ENCODE data around the gene ELF1.

DNA sequence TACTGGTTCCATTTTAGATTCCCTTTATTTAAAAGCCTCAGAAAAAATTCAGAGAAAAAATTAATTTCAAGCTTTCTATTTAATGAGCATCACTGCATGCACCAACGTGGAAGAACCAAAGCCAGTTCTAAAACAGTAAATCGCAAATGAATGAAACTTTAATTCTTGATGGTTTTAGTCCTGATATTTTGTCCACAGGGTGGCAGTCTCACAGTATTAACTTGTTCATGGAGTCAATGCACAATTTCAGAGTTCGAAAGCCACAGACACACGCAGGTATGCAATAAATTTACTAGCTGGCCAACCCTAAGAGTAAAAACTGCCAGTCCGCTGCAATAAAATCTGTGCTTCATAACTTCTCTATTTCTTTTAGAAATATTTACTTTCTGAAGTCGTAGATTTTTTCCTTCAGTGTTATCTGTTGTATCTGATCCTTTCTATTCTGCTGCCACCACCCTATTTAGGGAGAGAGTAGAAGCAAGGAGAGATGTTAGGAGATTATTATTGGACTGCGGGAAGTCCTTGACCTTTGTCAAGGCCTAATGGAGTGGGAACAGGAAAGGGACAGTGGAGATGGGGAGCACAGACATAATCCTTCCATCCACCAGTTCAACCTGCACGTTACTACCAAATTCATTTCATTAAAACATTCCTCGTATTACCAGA lies 35.2 kb upstream of the ELF1 start:
- TF ChIP-seq, protein P1, sequence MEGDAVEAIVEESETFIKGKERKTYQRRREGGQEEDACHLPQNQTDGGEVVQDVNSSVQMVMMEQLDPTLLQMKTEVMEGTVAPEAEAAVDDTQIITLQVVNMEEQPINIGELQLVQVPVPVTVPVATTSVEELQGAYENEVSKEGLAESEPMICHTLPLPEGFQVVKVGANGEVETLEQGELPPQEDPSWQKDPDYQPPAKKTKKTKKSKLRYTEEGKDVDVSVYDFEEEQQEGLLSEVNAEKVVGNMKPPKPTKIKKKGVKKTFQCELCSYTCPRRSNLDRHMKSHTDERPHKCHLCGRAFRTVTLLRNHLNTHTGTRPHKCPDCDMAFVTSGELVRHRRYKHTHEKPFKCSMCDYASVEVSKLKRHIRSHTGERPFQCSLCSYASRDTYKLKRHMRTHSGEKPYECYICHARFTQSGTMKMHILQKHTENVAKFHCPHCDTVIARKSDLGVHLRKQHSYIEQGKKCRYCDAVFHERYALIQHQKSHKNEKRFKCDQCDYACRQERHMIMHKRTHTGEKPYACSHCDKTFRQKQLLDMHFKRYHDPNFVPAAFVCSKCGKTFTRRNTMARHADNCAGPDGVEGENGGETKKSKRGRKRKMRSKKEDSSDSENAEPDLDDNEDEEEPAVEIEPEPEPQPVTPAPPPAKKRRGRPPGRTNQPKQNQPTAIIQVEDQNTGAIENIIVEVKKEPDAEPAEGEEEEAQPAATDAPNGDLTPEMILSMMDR (IDR thresholded peaks at IDR 0.05): peak in 2 of 3 donors; percentile 28 to 39
- TF ChIP-seq EP300 (IDR thresholded peaks at IDR 0.05) (no peak), POLR2A (IDR thresholded peaks at IDR 0.05) (no peak)

Data from ovary (tissue), 3 donors.